ENCODE data around the gene ADCY4.

Gene ADCY4

DNA sequence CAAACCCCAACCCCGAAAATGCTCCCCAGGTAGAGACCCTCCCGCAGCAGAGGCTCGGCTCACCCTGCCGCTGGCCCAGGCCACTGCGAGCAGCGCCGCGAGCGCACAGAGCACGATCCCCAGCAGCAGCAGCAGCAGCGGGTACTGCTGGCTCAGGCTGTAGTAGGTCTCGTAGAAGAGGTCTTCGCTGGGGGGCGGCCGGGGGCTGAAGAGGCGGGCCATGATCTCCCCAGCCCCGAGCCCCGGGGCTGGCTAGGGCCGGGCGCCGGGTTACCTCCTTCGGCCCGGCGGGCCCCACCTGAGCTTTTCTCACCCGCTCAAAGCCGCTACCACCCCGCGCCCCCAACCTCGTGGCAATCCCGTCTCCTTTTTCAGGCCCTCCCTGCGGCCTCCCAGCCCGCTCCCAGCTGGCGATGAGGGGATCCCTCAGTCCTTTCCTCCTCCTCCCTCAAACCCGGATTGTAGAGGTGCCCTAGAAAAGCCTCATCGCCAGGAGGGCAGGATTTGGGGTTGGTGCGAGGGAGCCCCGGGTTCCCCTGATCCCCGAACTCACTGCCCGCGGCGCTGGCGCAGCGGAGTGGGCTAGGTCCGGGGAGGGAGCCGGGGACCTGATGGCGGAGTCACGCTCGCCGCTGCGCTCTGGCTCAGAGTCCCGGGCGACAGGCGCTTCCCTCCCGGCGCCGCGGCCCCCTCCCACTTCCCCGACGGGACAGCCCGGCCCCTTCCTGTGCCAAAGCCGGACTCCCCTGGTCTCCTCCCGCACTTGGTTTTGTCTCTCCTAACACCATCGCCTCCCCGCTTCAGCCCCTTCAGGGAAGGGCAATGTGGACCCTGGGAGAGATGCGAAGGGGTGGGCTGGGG, at the start of gene ADCY4:
TSS of gene ADCY4 (minus strand) at position 641 of the 861 bp plus-strand sequence. CDS start at position 222, 419 bp downstream.
- Histone ChIP-seq H3K36me3 (ENCODE audit: insufficient read depth, low read length) (no peaks in the 10 kb centered on the region), H3K79me2 (ENCODE audit: control insufficient read depth, insufficient read depth, low read length, unreplicated experiment) (no peaks in the 10 kb centered on the region), H3K27ac (ENCODE audit: low read depth, low read length) (peak within 1 kb of the TSS; percentile 30), H3K4me3 (ENCODE audit: low read depth, low read length) (peak within 1 kb of the TSS; percentile 73), H3K27me3 (ENCODE audit: insufficient read depth, low read length) (peaks cover 21% of the 10 kb centered on the region), H3K4me1 (ENCODE audit: control insufficient read depth, insufficient read depth, low read length, unreplicated experiment) (peaks cover 4% of the 10 kb centered on the region), H2AFZ (ENCODE audit: low read length, unreplicated experiment) (peak within 1 kb of the TSS; percentile 55)

DNA sequence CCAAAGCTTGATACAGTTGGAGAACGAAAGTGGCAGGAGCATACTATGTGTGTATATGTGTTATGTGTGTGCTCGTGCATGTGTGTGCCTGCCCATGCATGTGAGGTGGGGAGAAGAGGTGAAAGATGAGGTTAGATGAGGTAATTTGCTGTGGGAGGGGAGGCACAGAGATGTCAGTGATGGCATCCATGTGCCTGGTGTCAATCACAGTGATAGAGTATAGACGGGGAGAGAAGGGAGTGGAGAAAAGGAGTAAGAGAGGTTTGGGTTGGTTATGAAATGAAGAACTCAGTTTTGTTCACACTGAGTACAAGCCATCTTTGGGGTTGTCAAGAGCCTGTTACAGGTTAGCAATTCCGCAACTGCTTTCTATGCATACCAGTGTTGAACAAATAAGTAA, 49.3 kb upstream of the ADCY4 start:
- H3K36me3 ChIP-seq (ENCODE audit: insufficient read depth, low read length) = no peaks in the 10 kb centered on the region
- H3K27me3 ChIP-seq (ENCODE audit: insufficient read depth, low read length) = no peaks in the 10 kb centered on the region

DNA sequence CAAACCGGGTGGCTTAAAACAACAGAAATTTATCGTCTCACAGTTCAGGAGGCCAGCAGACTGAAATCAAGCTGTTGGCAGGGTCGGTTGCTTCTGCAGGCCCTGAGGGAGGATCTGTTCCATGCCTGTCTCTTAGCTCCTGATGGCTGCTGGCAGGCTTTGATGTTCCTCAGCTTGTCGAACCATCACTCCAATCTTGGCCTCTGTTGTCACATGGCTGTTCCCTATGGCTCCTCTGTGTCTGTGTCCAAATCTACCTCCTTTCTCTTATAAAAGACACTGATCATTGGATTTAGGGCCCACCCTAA, 47.1 kb upstream of the ADCY4 start:
- no peak overlapping the region for H3K27ac ChIP-seq (ENCODE audit: low read depth, low read length)

More for the DNA sequence above, 49.3 kb upstream of the ADCY4 start:
- Histone ChIP-seq H2AFZ (ENCODE audit: low read length, unreplicated experiment) (no peak overlapping the region), H3K27ac (ENCODE audit: low read depth, low read length) (no peak overlapping the region), H3K4me3 (ENCODE audit: low read depth, low read length) (no peak overlapping the region), H3K4me1 (ENCODE audit: control insufficient read depth, insufficient read depth, low read length, unreplicated experiment) (peaks cover 4% of the 10 kb centered on the region), H3K79me2 (ENCODE audit: control insufficient read depth, insufficient read depth, low read length, unreplicated experiment) (no peaks in the 10 kb centered on the region)

DNA sequence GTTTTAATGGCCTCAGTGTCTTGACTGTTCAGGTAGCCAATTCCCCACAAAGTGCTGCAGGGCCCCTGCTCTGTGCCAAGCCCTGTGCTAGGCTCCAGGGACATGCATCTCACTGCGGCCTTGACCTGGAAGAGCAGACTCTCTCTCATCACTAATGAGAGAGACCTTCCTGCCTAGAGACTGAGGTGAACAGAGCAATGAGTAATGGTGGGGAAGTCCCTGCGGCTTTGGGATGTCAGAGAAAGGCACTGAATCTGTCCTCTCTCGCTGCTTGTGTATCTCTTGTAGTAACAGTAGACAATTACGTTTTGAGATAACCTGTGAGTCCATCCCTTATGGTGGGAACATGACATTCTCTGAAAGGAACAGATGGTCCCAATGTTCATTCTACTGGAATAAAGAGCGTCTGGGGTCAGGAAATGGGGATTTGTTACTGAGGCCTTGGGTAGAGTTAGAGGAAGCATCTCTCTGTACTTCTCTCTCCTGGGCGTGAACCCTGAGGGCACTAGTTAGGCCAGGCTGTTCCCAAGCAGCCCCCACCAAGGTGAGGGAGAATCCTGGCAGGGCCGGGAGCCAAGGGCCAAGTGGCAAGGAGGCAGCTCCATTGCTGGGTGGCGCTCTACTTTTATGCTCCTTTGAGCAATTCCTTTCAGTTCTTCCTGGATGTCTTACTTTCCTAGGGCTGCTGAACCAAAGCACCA, 46.6 kb upstream of the ADCY4 start:
- no peaks in the 10 kb centered on the region for H3K4me1 ChIP-seq (ENCODE audit: control insufficient read depth, insufficient read depth, low read length, unreplicated experiment)
- H3K4me3 ChIP-seq (ENCODE audit: low read depth, low read length) = no peak overlapping the region
- H3K36me3 ChIP-seq (ENCODE audit: insufficient read depth, low read length) = peaks cover 4% of the 10 kb centered on the region; the same call in 1 of the 2 replicates
- H3K27me3 ChIP-seq (ENCODE audit: insufficient read depth, low read length) = no peaks in the 10 kb centered on the region
- H2AFZ ChIP-seq (ENCODE audit: low read length, unreplicated experiment) = no peak overlapping the region
- H3K27ac ChIP-seq (ENCODE audit: low read depth, low read length) = no peak overlapping the region
- no peaks in the 10 kb centered on the region for H3K79me2 ChIP-seq (ENCODE audit: control insufficient read depth, insufficient read depth, low read length, unreplicated experiment)

More for the DNA sequence above, 47.1 kb upstream of the ADCY4 start:
- Histone ChIP-seq H3K27me3 (ENCODE audit: insufficient read depth, low read length) (no peaks in the 10 kb centered on the region), H2AFZ (ENCODE audit: low read length, unreplicated experiment) (no peak overlapping the region), H3K4me3 (ENCODE audit: low read depth, low read length) (no peak overlapping the region), H3K36me3 (ENCODE audit: insufficient read depth, low read length) (no peaks in the 10 kb centered on the region), H3K79me2 (ENCODE audit: control insufficient read depth, insufficient read depth, low read length, unreplicated experiment) (no peaks in the 10 kb centered on the region), H3K4me1 (ENCODE audit: control insufficient read depth, insufficient read depth, low read length, unreplicated experiment) (no peaks in the 10 kb centered on the region)

DNA sequence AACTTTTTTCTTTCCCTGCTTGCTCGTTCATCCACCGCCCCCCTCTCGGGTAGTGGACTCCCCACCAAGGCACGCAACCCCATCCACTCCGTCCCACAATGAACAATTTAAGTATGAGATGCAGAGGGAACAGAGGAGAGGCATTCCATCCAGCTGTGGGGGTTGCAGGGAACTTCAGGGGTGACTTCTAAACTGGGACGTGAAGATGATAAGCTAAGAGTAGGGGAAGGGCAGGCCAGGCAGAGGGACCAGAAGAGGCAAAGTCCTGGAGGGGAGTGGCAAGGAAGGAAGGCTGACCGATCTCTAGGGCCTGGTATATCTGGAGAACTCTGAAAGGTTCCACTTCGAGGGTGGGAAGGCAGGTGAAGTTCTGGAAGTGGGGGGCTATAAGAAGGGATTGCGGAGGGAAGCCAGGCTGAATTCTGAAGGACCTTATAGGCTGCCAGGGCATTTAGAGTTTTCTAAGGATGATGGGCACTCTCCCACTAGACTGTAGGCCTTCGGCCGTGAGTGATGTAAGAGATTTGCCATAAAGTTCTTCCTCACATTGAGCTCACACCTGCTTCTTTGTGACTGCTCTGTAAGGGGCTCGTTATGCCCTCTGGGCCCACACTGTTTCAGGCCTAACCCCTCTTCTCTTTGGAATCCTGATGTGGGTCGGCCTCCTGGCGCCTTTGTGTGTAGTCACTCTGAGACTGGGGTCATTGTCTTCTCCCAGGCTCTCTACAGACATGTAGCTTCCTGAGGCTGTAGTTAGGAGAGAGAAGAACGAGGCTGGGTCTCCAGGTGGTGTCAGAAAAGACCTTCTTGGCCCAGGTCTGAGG, 45.2 kb upstream of the ADCY4 start:
- no peak overlapping the region for H3K27ac ChIP-seq (ENCODE audit: low read depth, low read length)
- no peaks in the 10 kb centered on the region for H3K4me1 ChIP-seq (ENCODE audit: control insufficient read depth, insufficient read depth, low read length, unreplicated experiment)
- no peak overlapping the region for H2AFZ ChIP-seq (ENCODE audit: low read length, unreplicated experiment)
- H3K27me3 ChIP-seq (ENCODE audit: insufficient read depth, low read length) = no peaks in the 10 kb centered on the region
- no peaks in the 10 kb centered on the region for H3K79me2 ChIP-seq (ENCODE audit: control insufficient read depth, insufficient read depth, low read length, unreplicated experiment)
- H3K36me3 ChIP-seq (ENCODE audit: insufficient read depth, low read length) = peaks cover 4% of the 10 kb centered on the region; the same call in 1 of the 2 replicates
- H3K4me3 ChIP-seq (ENCODE audit: low read depth, low read length) = no peak overlapping the region

DNA sequence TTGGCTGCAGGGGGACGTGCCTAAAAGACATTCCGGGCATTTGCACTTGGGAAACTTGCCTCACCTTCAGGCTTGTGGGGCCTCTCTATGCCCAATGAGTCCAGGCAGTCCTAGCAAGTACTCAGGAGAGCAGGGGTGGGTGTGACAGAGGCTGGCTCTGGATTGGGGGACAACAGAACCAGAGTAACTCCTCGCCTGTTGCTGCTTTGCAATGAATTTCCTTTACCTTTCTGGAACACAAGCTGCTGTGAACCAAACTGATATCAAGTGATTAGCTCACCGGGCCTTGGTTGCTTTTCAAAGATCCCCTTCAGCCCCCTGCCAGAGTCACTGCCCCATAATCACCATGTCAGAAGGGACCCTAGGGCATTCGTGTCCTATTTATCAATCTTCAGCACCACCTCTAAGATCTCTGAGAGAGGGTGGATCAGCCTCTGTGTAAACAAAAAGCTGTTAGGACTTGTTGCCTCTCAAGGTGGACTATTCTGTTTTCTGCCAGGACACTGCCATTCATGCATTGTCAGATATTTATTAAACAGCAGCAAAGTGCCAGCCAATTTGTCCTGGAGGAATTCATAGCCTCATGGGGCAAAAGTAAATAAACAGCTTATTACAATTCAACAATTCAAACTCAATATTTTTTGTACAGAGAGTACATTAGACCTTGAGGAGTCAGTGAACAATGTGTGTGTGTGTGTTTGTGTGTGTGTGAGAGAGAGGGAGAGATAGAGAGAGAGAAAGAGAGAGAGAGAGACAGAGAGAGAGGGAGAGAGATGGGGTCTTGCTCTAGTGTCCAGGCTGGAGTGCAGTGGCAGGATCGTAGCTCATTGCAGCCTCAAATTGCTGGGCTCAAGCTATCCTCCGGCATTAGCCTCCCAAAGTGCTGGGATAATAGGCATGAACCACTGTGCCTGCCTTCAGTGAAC, 44.4 kb upstream of the ADCY4 start:
- Histone ChIP-seq H3K4me1 (ENCODE audit: control insufficient read depth, insufficient read depth, low read length, unreplicated experiment) (no peaks in the 10 kb centered on the region), H3K36me3 (ENCODE audit: insufficient read depth, low read length) (peaks cover 4% of the 10 kb centered on the region; the same call in 1 of the 2 replicates), H3K79me2 (ENCODE audit: control insufficient read depth, insufficient read depth, low read length, unreplicated experiment) (no peaks in the 10 kb centered on the region), H3K27ac (ENCODE audit: low read depth, low read length) (no peak overlapping the region), H3K4me3 (ENCODE audit: low read depth, low read length) (no peak overlapping the region), H2AFZ (ENCODE audit: low read length, unreplicated experiment) (no peak overlapping the region), H3K27me3 (ENCODE audit: insufficient read depth, low read length) (no peaks in the 10 kb centered on the region)

DNA sequence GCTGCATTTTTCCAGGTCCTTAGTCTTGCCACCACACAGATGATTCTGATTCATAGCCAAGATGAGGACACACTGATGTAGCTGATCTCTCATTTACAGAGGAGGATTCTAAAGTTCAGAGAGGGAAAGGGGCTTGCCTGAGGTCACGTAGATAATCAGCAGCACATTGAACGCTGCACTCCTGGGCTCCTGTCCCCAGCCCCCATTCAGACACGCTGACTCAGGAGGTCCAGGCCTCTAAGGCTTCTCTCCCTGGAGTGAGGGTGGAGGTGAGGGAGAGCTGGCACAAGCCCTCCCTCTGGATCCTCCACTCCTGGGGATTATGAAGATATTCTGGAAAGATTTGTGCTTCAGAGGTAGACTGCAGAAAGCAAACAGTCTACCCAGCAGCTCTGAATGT, 43.5 kb upstream of the ADCY4 start:
- Histone ChIP-seq H3K36me3 (ENCODE audit: insufficient read depth, low read length) (peaks cover 8% of the 10 kb centered on the region; the same call in 1 of the 2 replicates), H3K79me2 (ENCODE audit: control insufficient read depth, insufficient read depth, low read length, unreplicated experiment) (no peaks in the 10 kb centered on the region), H2AFZ (ENCODE audit: low read length, unreplicated experiment) (no peak overlapping the region), H3K27ac (ENCODE audit: low read depth, low read length) (no peak overlapping the region), H3K27me3 (ENCODE audit: insufficient read depth, low read length) (no peaks in the 10 kb centered on the region), H3K4me1 (ENCODE audit: control insufficient read depth, insufficient read depth, low read length, unreplicated experiment) (no peaks in the 10 kb centered on the region), H3K4me3 (ENCODE audit: low read depth, low read length) (no peak overlapping the region)

DNA sequence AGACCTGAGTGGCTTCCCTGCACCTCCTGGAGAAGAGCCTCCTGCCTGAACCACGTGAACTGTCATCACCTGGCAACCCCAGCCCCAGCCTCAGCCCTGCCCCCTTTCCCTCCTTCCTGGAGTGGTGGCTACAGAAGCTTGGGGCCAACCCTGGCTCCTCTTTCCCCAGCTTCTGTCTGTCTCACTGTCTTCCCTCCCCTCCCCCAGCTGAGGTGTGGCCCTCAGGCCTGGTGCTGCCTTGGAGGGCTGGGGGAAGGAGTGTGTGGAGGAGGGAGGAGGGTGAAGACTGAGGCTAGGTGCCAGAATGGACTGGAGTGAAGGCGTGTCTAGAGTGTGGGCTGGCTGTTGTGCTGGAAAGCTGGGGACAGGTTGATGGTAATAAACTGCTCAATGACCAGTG, 42.8 kb upstream of the ADCY4 start:
- Histone ChIP-seq H3K36me3 (ENCODE audit: insufficient read depth, low read length) (peaks cover 8% of the 10 kb centered on the region; the same call in 1 of the 2 replicates), H3K4me3 (ENCODE audit: low read depth, low read length) (no peak overlapping the region), H3K79me2 (ENCODE audit: control insufficient read depth, insufficient read depth, low read length, unreplicated experiment) (no peaks in the 10 kb centered on the region), H3K27me3 (ENCODE audit: insufficient read depth, low read length) (no peaks in the 10 kb centered on the region), H3K27ac (ENCODE audit: low read depth, low read length) (no peak overlapping the region), H2AFZ (ENCODE audit: low read length, unreplicated experiment) (no peak overlapping the region), H3K4me1 (ENCODE audit: control insufficient read depth, insufficient read depth, low read length, unreplicated experiment) (peaks cover 5% of the 10 kb centered on the region)

DNA sequence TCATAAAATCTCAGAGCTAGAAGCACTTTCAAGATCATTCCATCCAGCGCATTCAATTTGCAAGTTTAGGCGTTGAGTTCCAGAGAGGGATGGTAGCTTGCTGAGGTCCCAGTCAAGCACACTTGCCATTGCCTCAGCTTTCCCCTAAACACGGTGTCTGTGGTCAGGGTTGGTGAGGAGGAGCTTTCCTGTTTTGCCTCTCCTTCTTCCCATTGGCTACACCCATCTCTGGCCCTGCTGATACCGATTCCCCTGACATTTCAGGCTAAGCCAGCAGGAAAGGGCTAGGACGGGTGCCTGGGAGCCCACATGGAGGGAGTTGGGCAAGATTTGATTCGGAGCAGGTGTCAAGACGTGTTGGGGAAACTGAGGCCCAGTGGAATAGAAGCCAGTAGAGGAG, 42.3 kb upstream of the ADCY4 start:
- peaks cover 8% of the 10 kb centered on the region; the same call in 1 of the 2 replicates for H3K36me3 ChIP-seq (ENCODE audit: insufficient read depth, low read length)
- no peak overlapping the region for H2AFZ ChIP-seq (ENCODE audit: low read length, unreplicated experiment)
- H3K79me2 ChIP-seq (ENCODE audit: control insufficient read depth, insufficient read depth, low read length, unreplicated experiment) = no peaks in the 10 kb centered on the region
- no peak overlapping the region for H3K4me3 ChIP-seq (ENCODE audit: low read depth, low read length)
- H3K4me1 ChIP-seq (ENCODE audit: control insufficient read depth, insufficient read depth, low read length, unreplicated experiment) = peaks cover 10% of the 10 kb centered on the region
- H3K27me3 ChIP-seq (ENCODE audit: insufficient read depth, low read length) = no peaks in the 10 kb centered on the region
- H3K27ac ChIP-seq (ENCODE audit: low read depth, low read length) = no peak overlapping the region

All from ACC112 (cell line).